ENCODE data around the gene FER.

FER gene

GRCh38 chr5:109192027-109192426 lies 444.3 kb downstream of the FER start:
- H2AFZ ChIP-seq (ENCODE audit: low read length, unreplicated experiment), result no peak overlapping the region
- H3K4me3 ChIP-seq (ENCODE audit: low read depth, low read length), result no peak overlapping the region
- H3K36me3 ChIP-seq (ENCODE audit: insufficient read depth, low read length), result no peaks in the 10 kb centered on the region
- no peak overlapping the region for H3K27ac ChIP-seq (ENCODE audit: low read depth, low read length)
- H3K27me3 ChIP-seq (ENCODE audit: insufficient read depth, low read length), result no peaks in the 10 kb centered on the region
- peaks cover 21% of the 10 kb centered on the region for H3K4me1 ChIP-seq (ENCODE audit: control insufficient read depth, insufficient read depth, low read length, unreplicated experiment)
- no peaks in the 10 kb centered on the region for H3K79me2 ChIP-seq (ENCODE audit: control insufficient read depth, insufficient read depth, low read length, unreplicated experiment)

- no peak overlapping the region for H3K27ac ChIP-seq (ENCODE audit: low read depth, low read length)
- H3K4me1 ChIP-seq (ENCODE audit: control insufficient read depth, insufficient read depth, low read length, unreplicated experiment), result peaks cover 21% of the 10 kb centered on the region
- H3K36me3 ChIP-seq (ENCODE audit: insufficient read depth, low read length), result no peaks in the 10 kb centered on the region
- H3K27me3 ChIP-seq (ENCODE audit: insufficient read depth, low read length), result no peaks in the 10 kb centered on the region
- H3K79me2 ChIP-seq (ENCODE audit: control insufficient read depth, insufficient read depth, low read length, unreplicated experiment), result no peaks in the 10 kb centered on the region
- H3K4me3 ChIP-seq (ENCODE audit: low read depth, low read length), result no peak overlapping the region
- no peak overlapping the region for H2AFZ ChIP-seq (ENCODE audit: low read length, unreplicated experiment)
These were observed 445.0 kb downstream of the FER start for GRCh38 chr5:109192555-109193281.

DNA sequence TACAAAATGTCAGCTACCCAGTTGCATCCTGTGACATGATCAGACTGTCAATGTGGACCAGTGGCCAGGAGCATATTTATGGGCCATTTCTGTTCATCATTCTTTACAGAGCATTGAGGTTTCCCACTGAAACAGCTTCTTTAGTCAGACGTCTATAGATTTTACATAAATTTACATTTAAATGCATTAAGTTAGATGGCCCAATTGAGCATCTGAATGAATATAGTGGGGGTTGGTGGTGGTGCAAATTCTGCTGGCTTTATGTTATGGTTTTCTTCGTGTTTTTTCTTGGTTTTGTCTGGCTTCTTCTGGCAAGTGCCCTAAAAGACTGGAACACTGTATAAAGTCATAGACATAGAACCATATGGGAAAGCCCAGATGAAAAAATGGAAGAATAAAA lies 448.0 kb downstream of the FER start:
- no peaks in the 10 kb centered on the region for H3K27me3 ChIP-seq (ENCODE audit: insufficient read depth, low read length)
- H3K4me3 ChIP-seq (ENCODE audit: low read depth, low read length), result no peak overlapping the region
- H2AFZ ChIP-seq (ENCODE audit: low read length, unreplicated experiment), result no peak overlapping the region
- H3K36me3 ChIP-seq (ENCODE audit: insufficient read depth, low read length), result no peaks in the 10 kb centered on the region
- no peak overlapping the region for H3K27ac ChIP-seq (ENCODE audit: low read depth, low read length)
- peaks cover 20% of the 10 kb centered on the region for H3K4me1 ChIP-seq (ENCODE audit: control insufficient read depth, insufficient read depth, low read length, unreplicated experiment)
- no peaks in the 10 kb centered on the region for H3K79me2 ChIP-seq (ENCODE audit: control insufficient read depth, insufficient read depth, low read length, unreplicated experiment)

- Histone ChIP-seq H3K27me3 (ENCODE audit: insufficient read depth, low read length) (no peaks in the 10 kb centered on the region), H3K4me1 (ENCODE audit: control insufficient read depth, insufficient read depth, low read length, unreplicated experiment) (peaks cover 14% of the 10 kb centered on the region), H3K36me3 (ENCODE audit: insufficient read depth, low read length) (no peaks in the 10 kb centered on the region), H3K4me3 (ENCODE audit: low read depth, low read length) (no peak overlapping the region), H3K79me2 (ENCODE audit: control insufficient read depth, insufficient read depth, low read length, unreplicated experiment) (no peaks in the 10 kb centered on the region), H3K27ac (ENCODE audit: low read depth, low read length) (no peak overlapping the region), H2AFZ (ENCODE audit: low read length, unreplicated experiment) (no peak overlapping the region)
These were observed 448.6 kb downstream of the FER start for GRCh38 chr5:109196087-109196822.

GRCh38 chr5:109196823-109197160 lies 449.1 kb downstream of the FER start:
- Histone ChIP-seq H2AFZ (ENCODE audit: low read length, unreplicated experiment) (no peak overlapping the region), H3K36me3 (ENCODE audit: insufficient read depth, low read length) (no peaks in the 10 kb centered on the region), H3K4me3 (ENCODE audit: low read depth, low read length) (no peak overlapping the region), H3K4me1 (ENCODE audit: control insufficient read depth, insufficient read depth, low read length, unreplicated experiment) (peaks cover 10% of the 10 kb centered on the region), H3K27ac (ENCODE audit: low read depth, low read length) (no peak overlapping the region), H3K79me2 (ENCODE audit: control insufficient read depth, insufficient read depth, low read length, unreplicated experiment) (no peaks in the 10 kb centered on the region), H3K27me3 (ENCODE audit: insufficient read depth, low read length) (no peaks in the 10 kb centered on the region)

DNA sequence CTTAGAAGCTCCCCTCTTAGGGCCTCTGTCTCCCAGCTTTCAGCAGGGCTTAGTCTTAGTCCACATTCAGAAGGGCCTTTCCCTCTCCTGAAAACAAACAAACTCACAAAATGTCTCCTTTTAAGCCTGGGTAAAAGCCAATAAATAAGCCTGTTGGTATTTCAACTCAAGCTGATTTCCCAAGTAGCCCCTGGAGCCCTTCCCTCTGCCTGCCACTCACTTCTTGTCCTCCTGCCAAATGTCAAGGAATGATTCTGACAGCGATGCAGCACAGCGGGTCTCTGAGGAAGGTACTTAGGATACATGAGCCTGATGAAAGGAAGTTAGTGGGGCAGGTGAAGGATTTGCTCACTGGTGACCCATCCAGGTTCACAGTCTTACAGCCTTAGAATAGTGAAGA lies 451.6 kb downstream of the FER start:
- H3K27me3 ChIP-seq (ENCODE audit: insufficient read depth, low read length), result no peaks in the 10 kb centered on the region
- peaks cover 7% of the 10 kb centered on the region for H3K4me1 ChIP-seq (ENCODE audit: control insufficient read depth, insufficient read depth, low read length, unreplicated experiment)
- H3K4me3 ChIP-seq (ENCODE audit: low read depth, low read length), result no peak overlapping the region
- H3K27ac ChIP-seq (ENCODE audit: low read depth, low read length), result no peak overlapping the region
- no peaks in the 10 kb centered on the region for H3K36me3 ChIP-seq (ENCODE audit: insufficient read depth, low read length)
- H2AFZ ChIP-seq (ENCODE audit: low read length, unreplicated experiment), result no peak overlapping the region
- no peaks in the 10 kb centered on the region for H3K79me2 ChIP-seq (ENCODE audit: control insufficient read depth, insufficient read depth, low read length, unreplicated experiment)

GRCh38 chr5:109199799-109200620 lies 452.3 kb downstream of the FER start:
- no peak overlapping the region for H3K4me3 ChIP-seq (ENCODE audit: low read depth, low read length)
- H3K27ac ChIP-seq (ENCODE audit: low read depth, low read length), result no peak overlapping the region
- H3K4me1 ChIP-seq (ENCODE audit: control insufficient read depth, insufficient read depth, low read length, unreplicated experiment), result peaks cover 7% of the 10 kb centered on the region
- no peaks in the 10 kb centered on the region for H3K36me3 ChIP-seq (ENCODE audit: insufficient read depth, low read length)
- no peaks in the 10 kb centered on the region for H3K27me3 ChIP-seq (ENCODE audit: insufficient read depth, low read length)
- H3K79me2 ChIP-seq (ENCODE audit: control insufficient read depth, insufficient read depth, low read length, unreplicated experiment), result no peaks in the 10 kb centered on the region
- H2AFZ ChIP-seq (ENCODE audit: low read length, unreplicated experiment), result no peak overlapping the region

GRCh38 chr5:109215040-109215439 lies 467.3 kb downstream of the FER start:
- H3K4me1 ChIP-seq (ENCODE audit: control insufficient read depth, insufficient read depth, low read length, unreplicated experiment), result no peaks in the 10 kb centered on the region
- no peaks in the 10 kb centered on the region for H3K27me3 ChIP-seq (ENCODE audit: insufficient read depth, low read length)
- H3K79me2 ChIP-seq (ENCODE audit: control insufficient read depth, insufficient read depth, low read length, unreplicated experiment), result no peaks in the 10 kb centered on the region
- H3K36me3 ChIP-seq (ENCODE audit: insufficient read depth, low read length), result no peaks in the 10 kb centered on the region
- H2AFZ ChIP-seq (ENCODE audit: low read length, unreplicated experiment), result no peak overlapping the region
- H3K4me3 ChIP-seq (ENCODE audit: low read depth, low read length), result no peak overlapping the region
- no peak overlapping the region for H3K27ac ChIP-seq (ENCODE audit: low read depth, low read length)

- Histone ChIP-seq H3K27me3 (ENCODE audit: insufficient read depth, low read length) (no peaks in the 10 kb centered on the region), H3K36me3 (ENCODE audit: insufficient read depth, low read length) (no peaks in the 10 kb centered on the region), H3K27ac (ENCODE audit: low read depth, low read length) (no peak overlapping the region), H3K79me2 (ENCODE audit: control insufficient read depth, insufficient read depth, low read length, unreplicated experiment) (no peaks in the 10 kb centered on the region), H2AFZ (ENCODE audit: low read length, unreplicated experiment) (no peak overlapping the region), H3K4me3 (ENCODE audit: low read depth, low read length) (no peak overlapping the region), H3K4me1 (ENCODE audit: control insufficient read depth, insufficient read depth, low read length, unreplicated experiment) (no peaks in the 10 kb centered on the region)
These were observed 471.1 kb downstream of the FER start for GRCh38 chr5:109218818-109219217.

DNA sequence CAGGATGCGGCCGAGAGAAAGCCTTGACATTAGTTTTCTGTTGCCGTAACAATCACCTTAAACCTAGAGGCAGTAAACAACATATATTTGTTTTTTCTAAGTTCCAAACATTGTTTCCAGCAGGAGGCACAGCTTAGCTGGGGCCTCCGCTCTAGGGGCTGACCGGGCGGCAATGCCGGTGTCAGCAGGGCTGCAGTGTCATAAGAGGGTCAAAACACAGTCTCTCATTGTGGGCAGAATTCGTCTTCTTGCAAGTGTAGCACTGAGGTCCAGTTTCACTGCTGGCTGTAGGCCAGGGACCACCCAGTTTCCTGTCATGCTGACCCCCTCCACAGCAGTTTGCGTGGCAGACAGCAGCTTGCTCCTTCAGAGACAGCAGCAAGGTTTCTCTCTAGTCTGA lies 475.8 kb downstream of the FER start:
- H3K79me2 ChIP-seq (ENCODE audit: control insufficient read depth, insufficient read depth, low read length, unreplicated experiment), result no peaks in the 10 kb centered on the region
- no peak overlapping the region for H2AFZ ChIP-seq (ENCODE audit: low read length, unreplicated experiment)
- H3K4me1 ChIP-seq (ENCODE audit: control insufficient read depth, insufficient read depth, low read length, unreplicated experiment), result no peaks in the 10 kb centered on the region
- H3K36me3 ChIP-seq (ENCODE audit: insufficient read depth, low read length), result no peaks in the 10 kb centered on the region
- 0 out of 2 replicates have a peak, but pooled peaks cover 4% of the 10 kb centered on the region for H3K27me3 ChIP-seq (ENCODE audit: insufficient read depth, low read length)
- no peak overlapping the region for H3K4me3 ChIP-seq (ENCODE audit: low read depth, low read length)
- H3K27ac ChIP-seq (ENCODE audit: low read depth, low read length), result no peak overlapping the region

All from ACC112 (cell line).